ENCODE results near the gene GPANK1.

Gene GPANK1

GRCh38 chr6:31622684-31623091 lies 42.1 kb downstream of the GPANK1 start:
- TF ChIP-seq PAX5 (IDR thresholded peaks at IDR 0.05; ENCODE audit: insufficient read depth, low read length, severe bottlenecking) (no peak), POLR2A (IDR thresholded peaks at IDR 0.05; ENCODE audit: low read depth, low read length) (no peak), POU2F2 (IDR thresholded peaks at IDR 0.05; ENCODE audit: low read depth, low read length) (no peak), TAF1 (IDR thresholded peaks at IDR 0.05; ENCODE audit: low read depth, low read length) (no peak), POLR2AphosphoS5 (IDR thresholded peaks at IDR 0.05; ENCODE audit: low read depth, low read length) (no peak), SPI1 (IDR thresholded peaks at IDR 0.05; ENCODE audit: low read depth, low read length) (no peak)
- DNase-seq (ENCODE audit: insufficient read length, low spot score) = no peak
- no peak for FAIRE-seq

GRCh38 chr6:31621991-31622390 lies 42.8 kb downstream of the GPANK1 start:
- no peak for DNase-seq (ENCODE audit: insufficient read length, low spot score)
- TF ChIP-seq POLR2AphosphoS5 (IDR thresholded peaks at IDR 0.05; ENCODE audit: low read depth, low read length) (no peak), TAF1 (IDR thresholded peaks at IDR 0.05; ENCODE audit: low read depth, low read length) (no peak), POU2F2 (IDR thresholded peaks at IDR 0.05; ENCODE audit: low read depth, low read length) (no peak), SPI1 (IDR thresholded peaks at IDR 0.05; ENCODE audit: low read depth, low read length) (no peak), PAX5 (IDR thresholded peaks at IDR 0.05; ENCODE audit: insufficient read depth, low read length, severe bottlenecking) (no peak), POLR2A (IDR thresholded peaks at IDR 0.05; ENCODE audit: low read depth, low read length) (no peak)
- no peak for FAIRE-seq

- FAIRE-seq = no peak
- DNase-seq (ENCODE audit: insufficient read length, low spot score) = no peak
- no peak for TF ChIP-seq PAX5 (IDR thresholded peaks at IDR 0.05; ENCODE audit: insufficient read depth, low read length, severe bottlenecking)
- no peak for TF ChIP-seq POU2F2 (IDR thresholded peaks at IDR 0.05; ENCODE audit: low read depth, low read length)
- no peak for TF ChIP-seq SPI1 (IDR thresholded peaks at IDR 0.05; ENCODE audit: low read depth, low read length)
- no peak for TF ChIP-seq POLR2A (IDR thresholded peaks at IDR 0.05; ENCODE audit: low read depth, low read length)
- TF ChIP-seq TAF1 (IDR thresholded peaks at IDR 0.05; ENCODE audit: low read depth, low read length) = no peak
- no peak for TF ChIP-seq POLR2AphosphoS5 (IDR thresholded peaks at IDR 0.05; ENCODE audit: low read depth, low read length)
Observed at GRCh38 chr6:31621320-31621939, 43.4 kb downstream of the GPANK1 start.

- FAIRE-seq = peak; percentile 40
- TF ChIP-seq PAX5 (IDR thresholded peaks at IDR 0.05; ENCODE audit: insufficient read depth, low read length, severe bottlenecking) (peak; percentile 3), POLR2A (IDR thresholded peaks at IDR 0.05; ENCODE audit: low read depth, low read length) (peak; percentile 24), SPI1 (IDR thresholded peaks at IDR 0.05; ENCODE audit: low read depth, low read length) (no peak), POU2F2 (IDR thresholded peaks at IDR 0.05; ENCODE audit: low read depth, low read length) (0 out of 2 replicates have a peak, but pooled peaks have one; percentile 87), TAF1 (IDR thresholded peaks at IDR 0.05; ENCODE audit: low read depth, low read length) (peak; percentile 93), POLR2AphosphoS5 (IDR thresholded peaks at IDR 0.05; ENCODE audit: low read depth, low read length) (peak; percentile 82)
- DNase-seq (ENCODE audit: insufficient read length, low spot score) = peak; percentile 75
Observed at GRCh38 chr6:31620586-31621319, 44.0 kb downstream of the GPANK1 start, which contains the start of gene PRRC2A. TSS of gene PRRC2A (plus strand) at chr6:31620715. CDS start at chr6:31622790, 2,075 bp downstream.

- TF ChIP-seq SPI1 (IDR thresholded peaks at IDR 0.05; ENCODE audit: low read depth, low read length) (no peak), POLR2A (IDR thresholded peaks at IDR 0.05; ENCODE audit: low read depth, low read length) (peak; percentile 90), POU2F2 (IDR thresholded peaks at IDR 0.05; ENCODE audit: low read depth, low read length) (peak; percentile 99), TAF1 (IDR thresholded peaks at IDR 0.05; ENCODE audit: low read depth, low read length) (peak; percentile 63; the same call in 1 of the 2 replicates), POLR2AphosphoS5 (IDR thresholded peaks at IDR 0.05; ENCODE audit: low read depth, low read length) (peak; percentile 95), PAX5 (IDR thresholded peaks at IDR 0.05; ENCODE audit: insufficient read depth, low read length, severe bottlenecking) (no peak)
- FAIRE-seq (peak; percentile 96), DNase-seq (ENCODE audit: insufficient read length, low spot score) (peak; percentile 89)
Observed at GRCh38 chr6:31619805-31620585, 44.8 kb downstream of the GPANK1 start.

DNA sequence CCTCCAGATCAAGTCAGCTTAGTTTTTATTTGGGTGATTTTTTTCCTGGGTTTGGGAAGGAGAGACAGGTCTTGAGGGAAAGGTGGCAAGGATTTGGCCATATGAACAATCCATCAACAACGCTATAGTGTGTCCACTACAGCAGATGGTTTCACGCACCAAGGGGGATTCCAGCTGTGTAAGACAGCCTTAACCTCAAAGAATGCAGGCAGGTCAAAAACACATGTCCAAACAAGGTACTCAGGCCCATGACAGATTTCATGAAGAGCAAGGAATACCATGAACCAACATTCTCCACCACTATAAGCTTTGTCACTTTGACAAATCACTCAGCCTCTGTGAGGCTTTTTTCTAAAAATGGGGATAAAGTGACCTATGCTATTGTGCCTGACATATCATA lies 47.8 kb downstream of the GPANK1 start:
- DNase-seq (ENCODE audit: insufficient read length, low spot score) (no peak), FAIRE-seq (peak; percentile 85)
- TF ChIP-seq POLR2AphosphoS5 (IDR thresholded peaks at IDR 0.05; ENCODE audit: low read depth, low read length) (no peak), PAX5 (IDR thresholded peaks at IDR 0.05; ENCODE audit: insufficient read depth, low read length, severe bottlenecking) (no peak), POLR2A (IDR thresholded peaks at IDR 0.05; ENCODE audit: low read depth, low read length) (no peak), TAF1 (IDR thresholded peaks at IDR 0.05; ENCODE audit: low read depth, low read length) (no peak), SPI1 (IDR thresholded peaks at IDR 0.05; ENCODE audit: low read depth, low read length) (no peak), POU2F2 (IDR thresholded peaks at IDR 0.05; ENCODE audit: low read depth, low read length) (no peak)

DNA sequence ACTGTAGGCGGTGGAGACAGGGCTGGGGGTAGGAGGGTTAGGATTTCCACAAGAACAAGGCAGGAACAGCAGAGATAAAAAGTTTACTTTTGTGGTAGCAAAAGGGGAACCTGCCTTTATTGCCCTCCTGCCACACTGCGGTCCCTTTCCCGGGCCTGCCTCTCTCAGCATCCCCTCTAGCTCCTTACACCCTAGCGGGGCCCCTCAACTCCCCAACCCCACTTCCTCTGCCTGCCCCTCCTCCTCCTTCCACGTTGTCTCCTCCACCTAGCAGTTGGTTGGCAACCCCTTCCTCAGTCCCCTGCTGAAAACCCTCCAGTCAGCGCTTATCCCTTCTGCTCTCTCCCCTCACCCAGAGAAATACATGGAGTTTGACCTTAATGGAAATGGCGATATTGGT lies 49.0 kb downstream of the GPANK1 start:
- DNase-seq (ENCODE audit: insufficient read length, low spot score) (no peak), FAIRE-seq (peak; percentile 64)
- no peak for TF ChIP-seq PAX5 (IDR thresholded peaks at IDR 0.05; ENCODE audit: insufficient read depth, low read length, severe bottlenecking)
- TF ChIP-seq POLR2AphosphoS5 (IDR thresholded peaks at IDR 0.05; ENCODE audit: low read depth, low read length) = no peak
- TF ChIP-seq POLR2A (IDR thresholded peaks at IDR 0.05; ENCODE audit: low read depth, low read length) = peak; percentile 64
- TF ChIP-seq SPI1 (IDR thresholded peaks at IDR 0.05; ENCODE audit: low read depth, low read length) = peak; percentile 74

- TF ChIP-seq POU2F2 (IDR thresholded peaks at IDR 0.05; ENCODE audit: low read depth, low read length) (no peak), POLR2AphosphoS5 (IDR thresholded peaks at IDR 0.05; ENCODE audit: low read depth, low read length) (no peak), SPI1 (IDR thresholded peaks at IDR 0.05; ENCODE audit: low read depth, low read length) (0 out of 2 replicates have a peak, but pooled peaks have one; percentile 42), PAX5 (IDR thresholded peaks at IDR 0.05; ENCODE audit: insufficient read depth, low read length, severe bottlenecking) (no peak)
- DNase-seq (ENCODE audit: insufficient read length, low spot score) (no peak), FAIRE-seq (no peak)
Observed at GRCh38 chr6:31614684-31615578, 49.9 kb downstream of the GPANK1 start, which contains the start of gene AIF1. TSS of gene AIF1 (plus strand) at chr6:31615234. CDS start at chr6:31615330, 96 bp downstream.
